H1 (cell line): Measurements from ENCODE around the gene DHRS3. TPM values are rescaled to one million over a fixed set of nuclear protein-coding genes. Genes with fewer than 3 reads are reported as not detected.
A peak's percentile ranks its signal among the peaks of the same experiment; 100 is the strongest.

Source experiments
- CTCF ChIA-PET: fragments of 300-600 bp; sonication (Branson Sonifier 250); formaldehyde crosslinking; loops from one replicate; lab custom pipeline; 2021; ENCODE audit not compliant: partially characterized antibody; lab: Charles Lee
- POLR2A ChIA-PET: fragments of 300-600 bp; sonication (Branson Sonifier 250); formaldehyde crosslinking; loops from one replicate; lab custom pipeline; 2021; ENCODE audit warnings: inconsistent platforms; ENCODE audit not compliant: partially characterized antibody; lab: Charles Lee
- DNase-seq, 2 experiments: peaks; one replicate each; pipeline versions ENCODE4 v3.0.0 to v3.0.0-alpha.2; 2010 to 2022; ENCODE audit warnings: low spot score in 2 of 2, low read depth in 1 of 2, mixed read lengths in 1 of 2
- FAIRE-seq: peaks from 2 replicates; lab custom pipeline; 2011; peaks lifted over from hg19 to GRCh38; lab: Jason Lieb, UNC
- H2AFZ ChIP-seq: 2 replicates; pipeline ENCODE4 v1.8.1; 2012; ENCODE audit warnings: low read length, inconsistent platforms
- H2AK5ac ChIP-seq: 2 replicates; pipeline ENCODE4 v1.6.1; 2013; ENCODE audit warnings: low read depth, low read length
- H2BK120ac ChIP-seq: replicated peaks from 2 replicates; pipeline ENCODE3; 2013; ENCODE audit warnings: low read depth, low read length, inconsistent platforms
- H2BK12ac ChIP-seq: 2 replicates; pipeline ENCODE4 v1.6.1; 2013; ENCODE audit warnings: low read depth, low read length
- H2BK15ac ChIP-seq: 2 replicates; pipeline ENCODE4 v1.6.1; 2013; ENCODE audit warnings: low read length
- H2BK20ac ChIP-seq: 2 replicates; pipeline ENCODE4 v1.6.1; 2013; ENCODE audit warnings: low read length
- H2BK5ac ChIP-seq: 2 replicates; pipeline ENCODE4 v1.6.1; 2013; ENCODE audit warnings: low read depth, low read length
- H3K14ac ChIP-seq: 2 replicates; pipeline ENCODE4 v1.6.1; 2013; ENCODE audit warnings: inconsistent platforms; ENCODE audit not compliant: insufficient read length
- H3K18ac ChIP-seq: 2 replicates; pipeline ENCODE4 v1.6.1; 2013; ENCODE audit warnings: low read length; ENCODE audit errors: extremely low read depth
- H3K23ac ChIP-seq: 2 replicates; pipeline ENCODE4 v1.6.1; 2013; ENCODE audit warnings: inconsistent platforms; ENCODE audit not compliant: insufficient read length
- H3K23me2 ChIP-seq: 2 replicates; pipeline ENCODE4 v1.6.1; 2013; ENCODE audit warnings: low read depth, low read length
- H3K27ac ChIP-seq: 2 replicates; pipeline ENCODE4 v1.6.1; 2011; ENCODE audit warnings: low read depth, low read length, inconsistent platforms
- H3K27me3 ChIP-seq, 4 experiments: replicated peaks in 1 of 4; 1 replicate in 1 of 4; 2 replicates in 3 of 4; pipeline versions ENCODE4 v1.6.1 to v1.8.1; 2011 to 2013; ENCODE audit warnings: low read length in 3 of 4, mild to moderate bottlenecking in 3 of 4, inconsistent platforms in 2 of 4, mixed read lengths in 2 of 4, moderate library complexity in 1 of 4; ENCODE audit not compliant: control insufficient read depth in 3 of 4, insufficient read depth in 3 of 4; ENCODE audit errors: extremely low read depth in 1 of 4
- H3K36me3 ChIP-seq, 4 experiments: 2 replicates each; pipeline versions ENCODE4 v1.6.1 to v1.8.1; 2011 to 2013; ENCODE audit warnings: mild to moderate bottlenecking in 4 of 4, low read length in 3 of 4, moderate library complexity in 2 of 4, control low read depth in 1 of 4, inconsistent platforms in 1 of 4; ENCODE audit not compliant: insufficient read depth in 4 of 4, control insufficient read depth in 2 of 4
- H3K4ac ChIP-seq: replicated peaks from 2 replicates; pipeline ENCODE3; 2013; ENCODE audit warnings: low read length, low read depth, mixed read lengths, inconsistent platforms; ENCODE audit not compliant: insufficient read length
- H3K4me1 ChIP-seq, 4 experiments: replicated peaks in 1 of 4; 1 replicate in 1 of 4; 2 replicates in 3 of 4; pipeline versions ENCODE4 v1.6.1 to v1.8.1; 2011 to 2013; ENCODE audit warnings: low read length in 3 of 4, inconsistent platforms in 2 of 4, mixed read lengths in 1 of 4; ENCODE audit not compliant: insufficient read depth in 4 of 4, control insufficient read depth in 3 of 4
- H3K4me2 ChIP-seq, 2 experiments: 2 replicates each; pipeline versions ENCODE4 v1.6.1 to v1.8.1; 2011 to 2013; ENCODE audit warnings: low read depth in 2 of 2, low read length in 2 of 2, control low read depth in 1 of 2, inconsistent platforms in 1 of 2, mild to moderate bottlenecking in 1 of 2; ENCODE audit not compliant: insufficient read depth in 1 of 2
- H3K4me3 ChIP-seq, 4 experiments: fragments of 200-600, 300-600 bp in 1 of 4; sonication (generic), shearing (Covaris generic), sonication (Bioruptor Twin) in 1 of 4; 2 replicates each; pipeline versions ENCODE4 v1.5.1 to v1.8.1; 2011 to 2016; ENCODE audit warnings: low read length in 4 of 4, low read depth in 3 of 4, control low read depth in 2 of 4, inconsistent platforms in 2 of 4, mild to moderate bottlenecking in 2 of 4, mixed read lengths in 1 of 4, moderate library complexity in 1 of 4; ENCODE audit not compliant: insufficient read depth in 2 of 4; ENCODE audit errors: extremely low read depth in 1 of 4
- H3K56ac ChIP-seq: replicated peaks from 2 replicates; pipeline ENCODE3; 2013; ENCODE audit warnings: low read depth, mild to moderate bottlenecking, mixed read lengths, low read length, inconsistent platforms; ENCODE audit not compliant: insufficient read length
- H3K79me1 ChIP-seq: 2 replicates; pipeline ENCODE4 v1.6.1; 2013; ENCODE audit warnings: low read depth, low read length, control low read depth
- H3K79me2 ChIP-seq, 2 experiments: 2 replicates each; pipeline versions ENCODE4 v1.6.1 to v1.8.1; 2012 to 2013; ENCODE audit warnings: low read length in 2 of 2, mild to moderate bottlenecking in 2 of 2, inconsistent platforms in 1 of 2; ENCODE audit not compliant: insufficient read depth in 2 of 2, control insufficient read depth in 1 of 2
- H3K9ac ChIP-seq, 4 experiments: replicated peaks in 1 of 4; 1 replicate in 1 of 4; 2 replicates in 3 of 4; pipeline versions ENCODE4 v1.6.1 to v1.8.1; 2011 to 2013; ENCODE audit warnings: low read depth in 3 of 4, low read length in 3 of 4, control low read depth in 2 of 4, mild to moderate bottlenecking in 2 of 4, moderate library complexity in 2 of 4, inconsistent platforms in 1 of 4; ENCODE audit errors: extremely low read depth in 1 of 4
- H3K9me3 ChIP-seq, 2 experiments: 2 replicates each; pipeline versions ENCODE4 v1.6.1 to v1.8.1; 2012 to 2013; ENCODE audit warnings: mild to moderate bottlenecking in 2 of 2, moderate library complexity in 2 of 2, control low read depth in 1 of 2, inconsistent platforms in 1 of 2, low read depth in 1 of 2, low read length in 1 of 2, mixed read lengths in 1 of 2; ENCODE audit not compliant: insufficient read depth in 2 of 2
- H4K20me1 ChIP-seq, 2 experiments: replicated peaks in 1 of 2; 2 replicates each; pipeline versions ENCODE3 to v1.8.1; 2011 to 2013; ENCODE audit warnings: inconsistent platforms in 2 of 2, low read length in 2 of 2, mild to moderate bottlenecking in 1 of 2; ENCODE audit not compliant: insufficient read depth in 2 of 2, control insufficient read depth in 1 of 2
- H4K5ac ChIP-seq: 2 replicates; pipeline ENCODE4 v1.6.1; 2013; ENCODE audit warnings: low read length, low read depth, mixed read lengths, inconsistent platforms; ENCODE audit not compliant: insufficient read length
- H4K8ac ChIP-seq: 2 replicates; pipeline ENCODE4 v1.8.0; 2013; ENCODE audit warnings: mild to moderate bottlenecking, moderate library complexity, low read length, inconsistent platforms; ENCODE audit not compliant: insufficient read depth; ENCODE audit errors: extremely low read depth
- H4K91ac ChIP-seq: replicated peaks from 2 replicates; pipeline ENCODE3; 2013; ENCODE audit warnings: low read length, mixed read lengths, inconsistent platforms; ENCODE audit not compliant: insufficient read length
- BCL11A ChIP-seq, 2 experiments: IDR thresholded peaks; one replicate each; pipeline ENCODE4 v1.6.1; 2011; ENCODE audit warnings: low read depth in 2 of 2, low read length in 2 of 2, mild to moderate bottlenecking in 2 of 2
- EZH2 ChIP-seq: fragments of 200-600 bp; sonication (generic); IDR thresholded peaks from 2 replicates; pipeline ENCODE4 v1.7.1; 2012; ENCODE audit warnings: low read depth, mild to moderate bottlenecking, moderate library complexity, low read length, inconsistent platforms; ENCODE audit not compliant: severe bottlenecking
- HDAC2 ChIP-seq, 2 experiments: fragments of 300-600 bp in 1 of 2; sonication (generic) in 1 of 2; IDR thresholded peaks; 2 replicates each; pipeline ENCODE4 v1.6.1; 2011 to 2012; ENCODE audit warnings: low read depth in 2 of 2, low read length in 2 of 2, mild to moderate bottlenecking in 2 of 2, moderate library complexity in 2 of 2, borderline replicate concordance in 1 of 2, inconsistent platforms in 1 of 2
- MAFK ChIP-seq: IDR thresholded peaks from 2 replicates; pipeline ENCODE4 v1.6.1; 2012; ENCODE audit warnings: low read depth, mild to moderate bottlenecking, improper control_type of control experiment, low read length
- POLR2A ChIP-seq, 2 experiments: IDR thresholded peaks; 1 replicate in 1 of 2; 2 replicates in 1 of 2; pipeline ENCODE4 v1.6.1; 2011; ENCODE audit warnings: low read depth in 2 of 2, low read length in 2 of 2, mild to moderate bottlenecking in 2 of 2; ENCODE audit errors: control extremely low read depth in 1 of 2
- RFX5 ChIP-seq: IDR thresholded peaks from 2 replicates; pipeline ENCODE4 v1.6.1; 2011; ENCODE audit warnings: low read depth, low read length, improper control_type of control experiment, borderline replicate concordance
- RNF2 ChIP-seq: fragments of 200-900, 300-1000 bp; sonication (generic); IDR thresholded peaks from 2 replicates; pipeline ENCODE4 v1.7.1; 2016; ENCODE audit warnings: borderline replicate concordance, low read depth, mild to moderate bottlenecking, antibody characterized with exemption, low read length; ENCODE audit not compliant: poor library complexity, severe bottlenecking; ENCODE audit errors: missing control alignments
- SIRT6 ChIP-seq: IDR thresholded peaks from one replicate; pipeline ENCODE4 v1.7.1; 2012; ENCODE audit warnings: low read length, inconsistent platforms
- SIX5 ChIP-seq: IDR thresholded peaks from 2 replicates; pipeline ENCODE4 v1.6.1; 2011; ENCODE audit warnings: mild to moderate bottlenecking, low read depth, low read length
- TCF12 ChIP-seq: IDR thresholded peaks from 2 replicates; pipeline ENCODE4 v1.6.1; 2011; ENCODE audit warnings: low read depth, mild to moderate bottlenecking, low read length
- TEAD4 ChIP-seq: IDR thresholded peaks from 2 replicates; pipeline ENCODE4 v1.6.1; 2012; ENCODE audit warnings: low read depth, low read length, inconsistent platforms, mixed read lengths
- WGBS, 2 experiments: shearing (Covaris generic) in 1 of 2; methylation state at CpG; one replicate each; pipeline versions ENCODE4 v1.1.6 to v1.1.7; 2013 to 2015; ENCODE audit warnings: low lambda C conversion rate in 2 of 2, mixed read lengths in 2 of 2, inconsistent platforms in 1 of 2, low coverage in 1 of 2, missing lambda C conversion rate in 1 of 2; ENCODE audit not compliant: insufficient replicate concordance in 2 of 2, insufficient coverage in 1 of 2, insufficient read length in 1 of 2; ENCODE audit errors: extremely low coverage in 1 of 2, missing lambda C conversion rate in 1 of 2; 5-methylcytosine and 5-hydroxymethylcytosine counted together
- polyA plus RNA-seq, 7 experiments: library from polyadenylated mRNA; depleted of rRNA in 3 of 7; stranded (reverse) in 5 of 7; unstranded in 2 of 7; fragments of >200 nt in 5 of 7; fragments of 200-250 nt in 2 of 7; gene quantifications; 1 replicate in 5 of 7; 2 replicates in 1 of 7; 4 replicates in 1 of 7; pipeline versions ENCODE4 v1.2.1 to v1.2.3, GENCODE V29; 2011 to 2013; ENCODE audit warnings: missing spikeins in 2 of 7, mixed read lengths in 2 of 7
- total RNA-seq: library from RNA; stranded (reverse); fragmentation: NEBNext Ultra II Directional; extraction: Animal tissue kit (Norgen Biotek cat#: 25700); gene quantifications from 2 replicates; pipeline ENCODE4 v1.2.1, GENCODE V29; 2021
- TF ChIP-seq, protein P1 (sequence below): IDR thresholded peaks from 2 replicates; pipeline ENCODE4 v1.6.1; 2012; ENCODE audit warnings: inconsistent platforms

The DHRS3 gene
- total and polyA plus RNA-seq, 2 of the 8 experiments (the other 6 are each of a cell fraction or from before 2014, with no cell fraction given): 32.5 to 36.4 TPM

- Histone ChIP-seq H2BK12ac (no peak overlapping the region), H3K79me2 (no peaks in the 10 kb centered on the region), H3K4me1 (peaks cover 8 to 13% (median 10%) of the 10 kb centered on the region in 4 experiments), H2BK5ac (peak overlapping the region; percentile 60; the same call in 1 of the 2 replicates), H3K79me1 (no peaks in the 10 kb centered on the region), H3K36me3 (no peaks in the 10 kb centered on the region; a peak in 1 of 8 replicates), H3K27me3 (no peaks in the 10 kb centered on the region), H3K56ac (no peak overlapping the region), H3K9me3 (peaks cover 0 to 9% of the 10 kb centered on the region in 2 experiments; a peak in 2 of 4 replicates), H3K4ac (no peak overlapping the region), H4K20me1 (no peaks in the 10 kb centered on the region), H2AK5ac (no peak overlapping the region), H3K4me3 (no peak overlapping the region), H4K5ac (no peak overlapping the region), H3K18ac (no peak overlapping the region), H3K4me2 (no peak overlapping the region), H3K14ac (no peak overlapping the region), H4K8ac (no peak overlapping the region), H3K23me2 (no peaks in the 10 kb centered on the region), H3K9ac (no peak overlapping the region), H3K27ac (no peak overlapping the region), H3K23ac (no peak overlapping the region), H2AFZ (no peak overlapping the region), H2BK15ac (no peak overlapping the region), H4K91ac (no peak overlapping the region), H2BK20ac (no peak overlapping the region), H2BK120ac (no peak overlapping the region)
- POLR2A ChIA-PET: interaction anchor here (1.4 kb wide), 1 partner anchor 10 kb away, joined by 3 read pairs; no protein-coding TSS in a partner anchor
- DNase-seq (no peak), FAIRE-seq (no peak)
- CTCF ChIA-PET: interaction anchor here (1.1 to 6.6 kb wide), 7 partner anchors 11 to 130 kb away, joined by 3 to 30 read pairs (median 4); no protein-coding TSS in a partner anchor
- WGBS, 2 experiments: 86% methylated on average over 7 of the region's 7 CpGs; no CpG with 5 or more reads in 1 of the 2 experiments
- TF ChIP-seq TCF12: no peak
- TF ChIP-seq HDAC2 (IDR thresholded peaks at IDR 0.05; ENCODE audit: borderline replicate concordance in 1 of 2, low read depth in 2 of 2, low read length in 2 of 2): no peak
- no peak for TF ChIP-seq EZH2
- no peak for TF ChIP-seq SIX5
- no peak for TF ChIP-seq BCL11A (IDR thresholded peaks at IDR 0.05; ENCODE audit: low read depth in 2 of 2, low read length in 2 of 2)
- TF ChIP-seq POLR2A (IDR thresholded peaks at IDR 0.05; ENCODE audit: control extremely low read depth in 1 of 2, low read depth in 2 of 2, low read length in 2 of 2): no peak
- TF ChIP-seq TEAD4: no peak
- no peak for TF ChIP-seq RNF2
- TF ChIP-seq RFX5: no peak
- TF ChIP-seq SIRT6: no peak
- TF ChIP-seq, protein P1, sequence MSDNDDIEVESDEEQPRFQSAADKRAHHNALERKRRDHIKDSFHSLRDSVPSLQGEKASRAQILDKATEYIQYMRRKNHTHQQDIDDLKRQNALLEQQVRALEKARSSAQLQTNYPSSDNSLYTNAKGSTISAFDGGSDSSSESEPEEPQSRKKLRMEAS: no peak
- no peak for TF ChIP-seq MAFK
Measured at GRCh38 chr1:12640237-12640957, 22.4 kb upstream of the DHRS3 start.
